Fibroblast of lung (primary cell): ENCODE measurements around the gene FGF14.

Experiments
- EZH2 ChIP-seq: IDR thresholded peaks from 2 replicates; pipeline ENCODE4 v1.5.1; 2012; ENCODE audit warnings: low read length, control low read depth, mild to moderate bottlenecking; ENCODE audit errors: missing control alignments
- TF ChIP-seq, protein P1 (sequence below), 2 donors: IDR thresholded peaks in 1 of 2; conservative IDR thresholded peaks in 1 of 2; 1 replicate in 1 of 2; 2 replicates in 1 of 2; pipeline ENCODE4 v1.5.1; 2011 to 2012; ENCODE audit warnings: low read length in 2 of 2, control low read depth in 1 of 2, inconsistent platforms in 1 of 2, low read depth in 1 of 2, mild to moderate bottlenecking in 1 of 2

DNA sequence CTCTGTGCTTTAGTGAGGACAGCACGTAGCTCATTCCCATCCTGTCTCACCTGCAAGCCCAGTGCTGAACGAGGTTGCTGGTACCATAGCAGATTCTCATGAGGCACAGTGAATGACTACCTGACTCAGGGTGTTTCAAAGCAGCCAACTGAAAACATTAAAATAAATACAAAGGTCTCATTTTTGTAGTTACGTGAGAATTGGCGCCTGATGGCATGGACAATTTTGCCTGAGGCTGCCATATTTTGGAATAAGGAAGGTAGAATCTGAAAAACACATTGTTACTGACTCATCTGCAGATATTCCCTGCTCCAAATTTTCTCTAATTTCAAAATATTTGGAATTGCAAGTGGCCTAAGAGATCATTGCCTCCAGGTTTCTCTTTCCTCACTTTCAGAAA is 429.7 kb downstream of the FGF14 start:
- TF ChIP-seq, protein P1, sequence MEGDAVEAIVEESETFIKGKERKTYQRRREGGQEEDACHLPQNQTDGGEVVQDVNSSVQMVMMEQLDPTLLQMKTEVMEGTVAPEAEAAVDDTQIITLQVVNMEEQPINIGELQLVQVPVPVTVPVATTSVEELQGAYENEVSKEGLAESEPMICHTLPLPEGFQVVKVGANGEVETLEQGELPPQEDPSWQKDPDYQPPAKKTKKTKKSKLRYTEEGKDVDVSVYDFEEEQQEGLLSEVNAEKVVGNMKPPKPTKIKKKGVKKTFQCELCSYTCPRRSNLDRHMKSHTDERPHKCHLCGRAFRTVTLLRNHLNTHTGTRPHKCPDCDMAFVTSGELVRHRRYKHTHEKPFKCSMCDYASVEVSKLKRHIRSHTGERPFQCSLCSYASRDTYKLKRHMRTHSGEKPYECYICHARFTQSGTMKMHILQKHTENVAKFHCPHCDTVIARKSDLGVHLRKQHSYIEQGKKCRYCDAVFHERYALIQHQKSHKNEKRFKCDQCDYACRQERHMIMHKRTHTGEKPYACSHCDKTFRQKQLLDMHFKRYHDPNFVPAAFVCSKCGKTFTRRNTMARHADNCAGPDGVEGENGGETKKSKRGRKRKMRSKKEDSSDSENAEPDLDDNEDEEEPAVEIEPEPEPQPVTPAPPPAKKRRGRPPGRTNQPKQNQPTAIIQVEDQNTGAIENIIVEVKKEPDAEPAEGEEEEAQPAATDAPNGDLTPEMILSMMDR (conservative IDR thresholded peaks at IDR 0.05 in 1 of 2, IDR thresholded peaks at IDR 0.05 in 1 of 2; ENCODE audit: low read depth in 1 of 2, low read length in 2 of 2): no peak
- TF ChIP-seq EZH2: no peak
